Measurements from ENCODE around the gene ERCC5.

DNA sequence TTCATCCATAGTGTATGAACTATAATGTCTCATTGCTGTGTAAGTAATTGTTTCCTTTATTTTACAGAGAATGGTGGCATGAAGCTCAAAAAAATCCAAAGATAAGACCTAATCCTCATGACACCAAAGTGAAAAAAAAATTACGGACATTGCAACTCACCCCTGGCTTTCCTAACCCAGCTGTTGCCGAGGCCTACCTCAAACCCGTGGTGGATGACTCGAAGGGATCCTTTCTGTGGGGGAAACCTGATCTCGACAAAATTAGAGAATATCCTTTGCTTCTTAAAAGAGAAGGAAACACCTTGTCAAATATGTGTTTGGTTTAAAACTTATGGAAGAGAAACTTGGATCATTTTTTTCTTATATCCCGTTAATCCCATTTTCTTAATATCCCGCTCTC is 26.3 kb downstream of the ERCC5 start:
- TF ChIP-seq POLR2A (IDR thresholded peaks at IDR 0.05) = no peak
- TF ChIP-seq, protein P1, sequence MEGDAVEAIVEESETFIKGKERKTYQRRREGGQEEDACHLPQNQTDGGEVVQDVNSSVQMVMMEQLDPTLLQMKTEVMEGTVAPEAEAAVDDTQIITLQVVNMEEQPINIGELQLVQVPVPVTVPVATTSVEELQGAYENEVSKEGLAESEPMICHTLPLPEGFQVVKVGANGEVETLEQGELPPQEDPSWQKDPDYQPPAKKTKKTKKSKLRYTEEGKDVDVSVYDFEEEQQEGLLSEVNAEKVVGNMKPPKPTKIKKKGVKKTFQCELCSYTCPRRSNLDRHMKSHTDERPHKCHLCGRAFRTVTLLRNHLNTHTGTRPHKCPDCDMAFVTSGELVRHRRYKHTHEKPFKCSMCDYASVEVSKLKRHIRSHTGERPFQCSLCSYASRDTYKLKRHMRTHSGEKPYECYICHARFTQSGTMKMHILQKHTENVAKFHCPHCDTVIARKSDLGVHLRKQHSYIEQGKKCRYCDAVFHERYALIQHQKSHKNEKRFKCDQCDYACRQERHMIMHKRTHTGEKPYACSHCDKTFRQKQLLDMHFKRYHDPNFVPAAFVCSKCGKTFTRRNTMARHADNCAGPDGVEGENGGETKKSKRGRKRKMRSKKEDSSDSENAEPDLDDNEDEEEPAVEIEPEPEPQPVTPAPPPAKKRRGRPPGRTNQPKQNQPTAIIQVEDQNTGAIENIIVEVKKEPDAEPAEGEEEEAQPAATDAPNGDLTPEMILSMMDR (IDR thresholded peaks at IDR 0.05) = no peak
